IPS-18a (cell line): ENCODE measurements around the gene GRAMD2A.

Experiments
- H3K27ac ChIP-seq: one replicate; pipeline ENCODE4 v1.5.1; 2013; ENCODE audit warnings: low read length
- H3K27me3 ChIP-seq: one replicate; pipeline ENCODE4 v1.6.1; 2013; ENCODE audit warnings: mild to moderate bottlenecking, low read length; ENCODE audit not compliant: control insufficient read depth, insufficient read depth
- H3K36me3 ChIP-seq: one replicate; pipeline ENCODE4 v1.6.1; 2013; ENCODE audit warnings: low read depth, low read length; ENCODE audit not compliant: control insufficient read depth
- H3K4me1 ChIP-seq: one replicate; pipeline ENCODE4 v1.6.1; 2013; ENCODE audit warnings: low read depth, low read length; ENCODE audit not compliant: control insufficient read depth
- H3K4me3 ChIP-seq: one replicate; pipeline ENCODE4 v1.5.1; 2013; ENCODE audit warnings: low read length
- H3K9ac ChIP-seq: one replicate; pipeline ENCODE4 v1.6.1; 2013; ENCODE audit warnings: mild to moderate bottlenecking, low read length, moderate library complexity
- H3K9me3 ChIP-seq: one replicate; pipeline ENCODE4 v1.6.1; 2013; ENCODE audit warnings: low read depth, low read length; ENCODE audit not compliant: control insufficient read depth

Gene GRAMD2A

GRCh38 chr15:72116731-72117485 is 80.7 kb downstream of the GRAMD2A start:
- H3K9ac ChIP-seq: peak overlapping the region; percentile 55
- H3K27ac ChIP-seq: no peak overlapping the region
- H3K9me3 ChIP-seq: no peaks in the 10 kb centered on the region
- H3K27me3 ChIP-seq: no peaks in the 10 kb centered on the region
- H3K4me3 ChIP-seq: peak overlapping the region; percentile 87
- H3K36me3 ChIP-seq: no peaks in the 10 kb centered on the region
- peaks cover 7% of the 10 kb centered on the region for H3K4me1 ChIP-seq

GRCh38 chr15:72113347-72114031 is 84.1 kb downstream of the GRAMD2A start:
- H3K4me3 ChIP-seq: no peak overlapping the region
- no peaks in the 10 kb centered on the region for H3K36me3 ChIP-seq
- no peak overlapping the region for H3K27ac ChIP-seq

GRCh38 chr15:72112805-72113204 is 84.8 kb downstream of the GRAMD2A start:
- H3K27ac ChIP-seq: no peak overlapping the region
- H3K9me3 ChIP-seq: no peaks in the 10 kb centered on the region
- H3K36me3 ChIP-seq: no peaks in the 10 kb centered on the region
- no peak overlapping the region for H3K9ac ChIP-seq
- H3K4me3 ChIP-seq: no peak overlapping the region
- H3K27me3 ChIP-seq: no peaks in the 10 kb centered on the region
- H3K4me1 ChIP-seq: peaks cover 4% of the 10 kb centered on the region

More at GRCh38 chr15:72113347-72114031, 84.1 kb downstream of the GRAMD2A start:
- Histone ChIP-seq H3K4me1 (peaks cover 4% of the 10 kb centered on the region), H3K27me3 (no peaks in the 10 kb centered on the region), H3K9ac (no peak overlapping the region), H3K9me3 (no peaks in the 10 kb centered on the region)

- peaks cover 4% of the 10 kb centered on the region for H3K4me1 ChIP-seq
Observed at GRCh38 chr15:72112116-72112515, 85.5 kb downstream of the GRAMD2A start.

GRCh38 chr15:72110355-72110754 is 87.2 kb downstream of the GRAMD2A start:
- no peaks in the 10 kb centered on the region for H3K9me3 ChIP-seq
- no peak overlapping the region for H3K9ac ChIP-seq
- no peaks in the 10 kb centered on the region for H3K27me3 ChIP-seq
- no peak overlapping the region for H3K27ac ChIP-seq
- no peaks in the 10 kb centered on the region for H3K36me3 ChIP-seq
- H3K4me1 ChIP-seq: no peaks in the 10 kb centered on the region
- H3K4me3 ChIP-seq: no peak overlapping the region

More at GRCh38 chr15:72112116-72112515, 85.5 kb downstream of the GRAMD2A start:
- no peaks in the 10 kb centered on the region for H3K36me3 ChIP-seq
- no peak overlapping the region for H3K27ac ChIP-seq
- H3K4me3 ChIP-seq: no peak overlapping the region
- H3K9me3 ChIP-seq: no peaks in the 10 kb centered on the region
- H3K27me3 ChIP-seq: no peaks in the 10 kb centered on the region
- no peak overlapping the region for H3K9ac ChIP-seq
